GM12891 (cell line): ENCODE results near the gene OGDHL.

Experiments used
- DNase-seq: peaks from one replicate; pipeline ENCODE4 v3.0.0; 2011; ENCODE audit warnings: low spot score; ENCODE audit not compliant: insufficient read length
- FAIRE-seq: peaks from 2 replicates; lab custom pipeline; 2011; peaks lifted over from hg19 to GRCh38; lab: Jason Lieb, UNC
- PAX5 ChIP-seq: IDR thresholded peaks from 2 replicates; pipeline ENCODE4 v1.6.1; 2011; ENCODE audit warnings: low read length, moderate library complexity, mild to moderate bottlenecking; ENCODE audit not compliant: insufficient read depth, severe bottlenecking
- POLR2A ChIP-seq: IDR thresholded peaks from 2 replicates; pipeline ENCODE4 v1.6.1; 2011; ENCODE audit warnings: low read depth, low read length, control low read depth
- POLR2AphosphoS5 ChIP-seq: IDR thresholded peaks from 2 replicates; pipeline ENCODE4 v1.6.1; 2011; ENCODE audit warnings: low read depth, low read length, control low read depth
- POU2F2 ChIP-seq: IDR thresholded peaks from 2 replicates; pipeline ENCODE4 v1.6.1; 2011; ENCODE audit warnings: low read depth, mild to moderate bottlenecking, control low read depth, low read length, moderate library complexity
- SPI1 ChIP-seq: IDR thresholded peaks from 2 replicates; pipeline ENCODE4 v1.6.1; 2011; ENCODE audit warnings: low read depth, low read length, control low read depth
- TAF1 ChIP-seq: IDR thresholded peaks from 2 replicates; pipeline ENCODE4 v1.6.1; 2011; ENCODE audit warnings: low read depth, low read length, control low read depth

Gene OGDHL

GRCh38 chr10:49713266-49713665, 48.9 kb downstream of the OGDHL start:
- TF ChIP-seq SPI1 (no peak), TAF1 (no peak), PAX5 (no peak), POLR2AphosphoS5 (no peak), POLR2A (no peak), POU2F2 (no peak)
- FAIRE-seq: no peak
- DNase-seq: no peak

GRCh38 chr10:49711481-49711880, 50.6 kb downstream of the OGDHL start:
- FAIRE-seq: no peak

GRCh38 chr10:49710966-49711365, 51.2 kb downstream of the OGDHL start:
- TF ChIP-seq POLR2AphosphoS5: no peak
- TF ChIP-seq TAF1: no peak
- no peak for TF ChIP-seq POU2F2
- TF ChIP-seq SPI1: no peak
- no peak for TF ChIP-seq PAX5
- TF ChIP-seq POLR2A: no peak
- FAIRE-seq (no peak), DNase-seq (no peak)

More at GRCh38 chr10:49711481-49711880, 50.6 kb downstream of the OGDHL start:
- TF ChIP-seq SPI1: no peak
- no peak for TF ChIP-seq POLR2AphosphoS5
- no peak for DNase-seq

GRCh38 chr10:49709934-49710333, 52.2 kb downstream of the OGDHL start:
- DNase-seq (no peak), FAIRE-seq (no peak)
- TF ChIP-seq TAF1 (no peak), POU2F2 (no peak), PAX5 (no peak), POLR2AphosphoS5 (no peak), SPI1 (no peak), POLR2A (no peak)

GRCh38 chr10:49707585-49707984, 54.5 kb downstream of the OGDHL start:
- no peak for TF ChIP-seq POLR2AphosphoS5
- TF ChIP-seq POU2F2: no peak
- no peak for TF ChIP-seq TAF1
- no peak for TF ChIP-seq SPI1
- TF ChIP-seq POLR2A: no peak
- no peak for TF ChIP-seq PAX5
- no peak for DNase-seq
- FAIRE-seq: no peak

- DNase-seq: no peak
- FAIRE-seq: no peak
- TF ChIP-seq POLR2A (no peak), POU2F2 (no peak), SPI1 (no peak), PAX5 (no peak), TAF1 (no peak), POLR2AphosphoS5 (no peak)
Measured at GRCh38 chr10:49700997-49701396, 61.1 kb downstream of the OGDHL start.

GRCh38 chr10:49700211-49700610, 61.9 kb downstream of the OGDHL start:
- TF ChIP-seq TAF1 (no peak), SPI1 (no peak), PAX5 (no peak), POLR2A (no peak), POU2F2 (no peak), POLR2AphosphoS5 (no peak)
- DNase-seq (no peak), FAIRE-seq (no peak)

- TF ChIP-seq SPI1: no peak
- TF ChIP-seq POLR2AphosphoS5: no peak
- no peak for TF ChIP-seq POU2F2
- no peak for TF ChIP-seq PAX5
- TF ChIP-seq TAF1: no peak
- TF ChIP-seq POLR2A: no peak
- FAIRE-seq (no peak), DNase-seq (no peak)
Measured at GRCh38 chr10:49698679-49699078, 63.4 kb downstream of the OGDHL start.

- FAIRE-seq (no peak), DNase-seq (no peak)
- no peak for TF ChIP-seq SPI1
- no peak for TF ChIP-seq POLR2AphosphoS5
- TF ChIP-seq POU2F2: no peak
- TF ChIP-seq POLR2A: no peak
- no peak for TF ChIP-seq TAF1
- no peak for TF ChIP-seq PAX5
Measured at GRCh38 chr10:49696311-49696710, 65.8 kb downstream of the OGDHL start.

GRCh38 chr10:49694466-49694865, 67.7 kb downstream of the OGDHL start:
- no peak for DNase-seq
- FAIRE-seq: no peak
- TF ChIP-seq TAF1: no peak
- TF ChIP-seq POLR2AphosphoS5: no peak
- no peak for TF ChIP-seq POU2F2
- TF ChIP-seq SPI1: no peak
- no peak for TF ChIP-seq POLR2A
- TF ChIP-seq PAX5: no peak
